ENCODE data around the gene NDUFAF3.

DNA sequence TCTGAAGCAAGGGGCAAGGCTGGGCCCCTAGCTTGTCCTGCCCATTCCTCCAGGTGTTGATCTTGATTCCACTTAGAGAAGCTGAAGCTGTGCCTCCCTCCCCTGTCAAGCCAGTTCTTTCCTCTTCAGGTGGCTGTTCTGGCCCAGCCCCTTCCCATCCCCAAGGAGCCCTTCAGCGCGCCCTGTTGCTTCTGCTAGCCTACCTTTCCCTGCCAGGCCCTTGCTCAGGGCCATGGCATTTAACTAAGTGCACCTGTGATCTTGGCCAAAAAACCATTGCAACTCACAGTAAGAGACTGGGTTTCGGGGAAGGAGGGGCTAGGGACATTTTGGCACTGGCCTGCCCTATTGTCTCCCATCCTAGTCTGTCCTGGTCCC is 16.6 kb upstream of the NDUFAF3 start:
- TF ChIP-seq CTCF (IDR thresholded peaks at IDR 0.05) = no peak
- no peak for TF ChIP-seq POLR2A (IDR thresholded peaks at IDR 0.05)

All from esophagus squamous epithelium (tissue), 4 donors.